ENCODE data around the gene RFNG.

GRCh38 chr17:82062076-82062983 lies 10.7 kb upstream of the RFNG start:
- no peak for TF ChIP-seq NFE2L2 (conservative IDR thresholded peaks at IDR 0.05; ENCODE audit: low read length)
- TF ChIP-seq CBX8 (IDR thresholded peaks at IDR 0.05), result no peak
- TF ChIP-seq CTCF (IDR thresholded peaks at IDR 0.05), result no peak
- no peak for TF ChIP-seq SMC3 (IDR thresholded peaks at IDR 0.05)
- no peak for TF ChIP-seq ESRRA (IDR thresholded peaks at IDR 0.05; ENCODE audit: borderline replicate concordance, low read length)
- no peak for TF ChIP-seq RAD21 (conservative IDR thresholded peaks at IDR 0.05 in 1 of 2, IDR thresholded peaks at IDR 0.05 in 1 of 2)
- TF ChIP-seq ZFP36 (IDR thresholded peaks at IDR 0.05; ENCODE audit: borderline replicate concordance, partially characterized antibody), result no peak
- no peak for TF ChIP-seq MAFK (IDR thresholded peaks at IDR 0.05; ENCODE audit: partially characterized antibody)
- no peak for TF ChIP-seq NR3C1 (IDR thresholded peaks at IDR 0.05)
- no peak for TF ChIP-seq MAX (IDR thresholded peaks at IDR 0.05)
- TF ChIP-seq CEBPB (IDR thresholded peaks at IDR 0.05), result no peak

Measured in A549 (cell line).